HCT116 (cell line): ENCODE measurements around the gene SLC17A1. TPM values are rescaled to one million over a fixed set of nuclear protein-coding genes. Genes with fewer than 3 reads are reported as not detected.

Experiments
- ATAC-seq: fragments of 200-7000 bp; cut with Tn5 transposase; 2 replicates; pipeline ENCODE4 v1.9.1; 2020; ENCODE audit warnings: mild to moderate bottlenecking, moderate library complexity
- BruUV-seq: library from RNA; stranded (reverse); fragments of 400-500 nt; replicated peaks from 2 replicates; lab custom pipeline; 2021; lab: Mats Ljungman, UMichigan
- CTCF ChIA-PET: fragments of 300-600 bp; sonication (Branson Sonifier 250); formaldehyde crosslinking; loops from one replicate; lab custom pipeline; 2021; ENCODE audit warnings: antibody characterized with exemption; lab: Charles Lee
- POLR2A ChIA-PET: fragments of 300-600, 350-600 bp; sonication (Branson Sonifier 250); formaldehyde crosslinking; loops from one replicate; lab custom pipeline; 2021; ENCODE audit warnings: antibody characterized with exemption; lab: Charles Lee
- RAD21 ChIA-PET, 2 experiments: fragments of 300-600 bp; sonication (Branson Sonifier 250); formaldehyde crosslinking; loops; one replicate each; lab custom pipeline; 2023; ENCODE audit warnings: low total read pairs in 2 of 2; ENCODE audit not compliant: uncharacterized antibody in 2 of 2, unreplicated experiment in 2 of 2, low non-redundant PET in 1 of 2; lab: Charles Lee
- DNase-seq: peaks from one replicate; pipeline ENCODE4 v3.0.0-alpha.2; 2010; ENCODE audit warnings: low read depth, low spot score
- H2AFZ ChIP-seq: fragments of 200-600 bp; shearing (Covaris generic), sonication (generic); 2 replicates; pipeline ENCODE4 v1.6.1; 2017; ENCODE audit warnings: low read depth, mixed run types, mixed read lengths, antibody characterized with exemption, low read length; ENCODE audit not compliant: poor library complexity, severe bottlenecking
- H3K27ac ChIP-seq: 2 replicates; pipeline ENCODE4 v1.5.1; 2012; ENCODE audit warnings: low read depth, low read length
- H3K27me3 ChIP-seq: fragments of 200-600 bp; sonication (generic); 2 replicates; pipeline ENCODE4 v1.6.1; 2016; ENCODE audit warnings: mixed run types, low read length, mixed read lengths; ENCODE audit not compliant: insufficient read depth
- H3K36me3 ChIP-seq, 2 experiments: fragments of 200-500 bp in 1 of 2; fragments of 200-600 bp in 1 of 2; sonication (Bioruptor generic) in 1 of 2; sonication (generic) in 1 of 2; 2 replicates each; pipeline versions ENCODE4 v1.5.1 to v1.6.1; 2014 to 2016; ENCODE audit warnings: low read length in 2 of 2, inconsistent platforms in 1 of 2, mixed read lengths in 1 of 2, mixed run types in 1 of 2; ENCODE audit not compliant: insufficient read depth in 2 of 2, control insufficient read depth in 1 of 2
- H3K4me1 ChIP-seq, 2 experiments: fragments of 200-600 bp in 1 of 2; sonication (generic) in 1 of 2; 2 replicates each; pipeline versions ENCODE4 v1.5.1 to v1.6.1; 2012 to 2017; ENCODE audit warnings: low read length in 2 of 2, inconsistent platforms in 1 of 2, mild to moderate bottlenecking in 1 of 2, mixed read lengths in 1 of 2, mixed run types in 1 of 2, moderate library complexity in 1 of 2; ENCODE audit not compliant: insufficient read depth in 2 of 2, control insufficient read depth in 1 of 2
- H3K4me2 ChIP-seq: fragments of 200-600 bp; sonication (generic); 2 replicates; pipeline ENCODE4 v1.6.1; 2017; ENCODE audit warnings: mixed run types, low read length, mixed read lengths
- H3K4me3 ChIP-seq, 2 experiments: fragments of 200-600 bp in 1 of 2; sonication (generic) in 1 of 2; replicated peaks in 1 of 2; 2 replicates each; pipeline ENCODE4 v1.5.1; 2011 to 2016; ENCODE audit warnings: low read length in 2 of 2, control low read depth in 1 of 2, low read depth in 1 of 2, mild to moderate bottlenecking in 1 of 2, mixed read lengths in 1 of 2, mixed run types in 1 of 2
- H3K79me2 ChIP-seq: fragments of 200-600 bp; sonication (generic); 2 replicates; pipeline ENCODE4 v1.6.1; 2017; ENCODE audit warnings: mild to moderate bottlenecking, mixed run types, low read length, moderate library complexity, mixed read lengths; ENCODE audit not compliant: insufficient read depth
- H3K9ac ChIP-seq: fragments of 200-600 bp; sonication (generic); 2 replicates; pipeline ENCODE4 v1.6.1; 2016; ENCODE audit warnings: low read length, mixed read lengths
- H3K9me2 ChIP-seq: fragments of 200-600 bp; sonication (generic), shearing (Covaris generic); 2 replicates; pipeline ENCODE4 v1.6.1; 2017; ENCODE audit warnings: mixed run types, mild to moderate bottlenecking, moderate library complexity; ENCODE audit not compliant: insufficient read depth
- H3K9me3 ChIP-seq, 2 experiments: fragments of 200-500 bp in 1 of 2; fragments of 200-600 bp in 1 of 2; sonication (Bioruptor generic) in 1 of 2; sonication (generic) in 1 of 2; 2 replicates each; pipeline ENCODE4 v1.6.1; 2014 to 2017; ENCODE audit warnings: low read length in 2 of 2, mixed read lengths in 2 of 2, inconsistent platforms in 1 of 2, low read depth in 1 of 2, mild to moderate bottlenecking in 1 of 2, mixed run types in 1 of 2, moderate library complexity in 1 of 2; ENCODE audit not compliant: control insufficient read depth in 1 of 2, insufficient read depth in 1 of 2
- H4K20me1 ChIP-seq: fragments of 200-600 bp; sonication (generic), shearing (Covaris generic); 2 replicates; pipeline ENCODE4 v1.6.1; 2017; ENCODE audit warnings: mixed run types, mild to moderate bottlenecking, moderate library complexity; ENCODE audit not compliant: insufficient read depth
- CBX3 ChIP-seq: IDR thresholded peaks from 2 replicates; pipeline ENCODE4 v1.6.1; 2012; ENCODE audit warnings: low read depth
- CTCF ChIP-seq, 3 experiments: fragments of 200-600 bp in 1 of 3; sonication (generic) in 1 of 3; IDR thresholded peaks in 2 of 3; conservative IDR thresholded peaks in 1 of 3; 2 replicates each; pipeline ENCODE4 v1.5.1; 2012 to 2017; ENCODE audit warnings: low read depth in 2 of 3, low read length in 2 of 3, antibody characterized with exemption in 1 of 3, borderline replicate concordance in 1 of 3, control low read depth in 1 of 3, mild to moderate bottlenecking in 1 of 3, mixed read lengths in 1 of 3, mixed run types in 1 of 3, moderate library complexity in 1 of 3; ENCODE audit not compliant: insufficient read depth in 1 of 3
- ELF1 ChIP-seq: IDR thresholded peaks from 2 replicates; pipeline ENCODE4 v1.6.1; 2012; ENCODE audit warnings: low read depth, borderline replicate concordance
- EZH2phosphoT487 ChIP-seq: fragments of 200-600 bp; IDR thresholded peaks from 2 replicates; pipeline ENCODE4 v1.6.1; 2018; ENCODE audit warnings: antibody characterized with exemption, borderline replicate concordance
- JUND ChIP-seq: IDR thresholded peaks from 2 replicates; pipeline ENCODE4 v1.6.1; 2012
- POLR2A ChIP-seq: IDR thresholded peaks from 2 replicates; pipeline ENCODE4 v1.7.0; 2011; ENCODE audit warnings: borderline replicate concordance; ENCODE audit not compliant: insufficient read depth, insufficient read length; ENCODE audit errors: extremely low read depth
- POLR2AphosphoS5 ChIP-seq: IDR thresholded peaks from 2 replicates; pipeline ENCODE4 v1.6.1; 2011; ENCODE audit warnings: mild to moderate bottlenecking, low read depth, low read length, moderate library complexity
- REST ChIP-seq: IDR thresholded peaks from 2 replicates; pipeline ENCODE4 v1.6.1; 2012; ENCODE audit warnings: low read depth
- TCF7L2 ChIP-seq: IDR thresholded peaks from 2 replicates; pipeline ENCODE4 v1.7.0; 2011; ENCODE audit warnings: borderline replicate concordance, inconsistent platforms; ENCODE audit not compliant: insufficient read depth, insufficient read length; ENCODE audit errors: extremely low read depth
- YY1 ChIP-seq: IDR thresholded peaks from 2 replicates; pipeline ENCODE4 v1.6.1; 2011; ENCODE audit warnings: low read length, low read depth, moderate library complexity, mild to moderate bottlenecking; ENCODE audit not compliant: insufficient replicate concordance; ENCODE audit errors: extremely low read depth
- intact Hi-C: fragments of 100-400 bp; cut with micrococcal nuclease; formaldehyde crosslinking; loops from 2 replicates; pipeline ENCODE4 v1.10.0; 2022
- total RNA-seq: library from RNA; stranded (reverse); gene quantifications from one replicate; pipeline ENCODE4 v1.2.1, GENCODE V29; 2021; ENCODE audit not compliant: unreplicated experiment
- TF ChIP-seq, protein P1 (sequence below): IDR thresholded peaks from 2 replicates; pipeline ENCODE4 v1.6.1; 2011; ENCODE audit warnings: mild to moderate bottlenecking, low read length, moderate library complexity; ENCODE audit not compliant: insufficient replicate concordance; ENCODE audit errors: extremely low read depth

The SLC17A1 gene
- total RNA-seq, 1 experiment from 2014 or later: not detected

GRCh38 chr6:25787428-25787827 lies 44.4 kb downstream of the SLC17A1 start:
- Histone ChIP-seq H3K4me3 (no peak overlapping the region), H3K9me2 (no peaks in the 10 kb centered on the region; the same call in 1 of the 2 replicates), H2AFZ (no peak overlapping the region), H3K36me3 (no peaks in the 10 kb centered on the region), H3K27me3 (no peaks in the 10 kb centered on the region), H3K9ac (no peak overlapping the region), H3K9me3 (no peaks in the 10 kb centered on the region), H3K27ac (no peak overlapping the region), H3K79me2 (no peaks in the 10 kb centered on the region), H3K4me2 (no peak overlapping the region), H3K4me1 (no peaks in the 10 kb centered on the region), H4K20me1 (no peaks in the 10 kb centered on the region)
- RAD21 ChIA-PET: no interaction called here
- DNase-seq (no peak), ATAC-seq (no peak)
- POLR2A ChIA-PET: no interaction called here
- BruUV-seq: no TSS peak
- intact Hi-C loops: no loop called here
- TF ChIP-seq YY1 (no peak), ELF1 (no peak), REST (no peak), CTCF (IDR thresholded peaks at IDR 0.05 in 2 of 3, conservative IDR thresholded peaks at IDR 0.05 in 1 of 3; ENCODE audit: borderline replicate concordance in 1 of 3, insufficient read depth in 1 of 3, low read depth in 2 of 3, low read length in 2 of 3) (no peak), TCF7L2 (no peak), POLR2A (no peak), CBX3 (no peak), JUND (no peak), POLR2AphosphoS5 (no peak), EZH2phosphoT487 (no peak)
- TF ChIP-seq, protein P1, sequence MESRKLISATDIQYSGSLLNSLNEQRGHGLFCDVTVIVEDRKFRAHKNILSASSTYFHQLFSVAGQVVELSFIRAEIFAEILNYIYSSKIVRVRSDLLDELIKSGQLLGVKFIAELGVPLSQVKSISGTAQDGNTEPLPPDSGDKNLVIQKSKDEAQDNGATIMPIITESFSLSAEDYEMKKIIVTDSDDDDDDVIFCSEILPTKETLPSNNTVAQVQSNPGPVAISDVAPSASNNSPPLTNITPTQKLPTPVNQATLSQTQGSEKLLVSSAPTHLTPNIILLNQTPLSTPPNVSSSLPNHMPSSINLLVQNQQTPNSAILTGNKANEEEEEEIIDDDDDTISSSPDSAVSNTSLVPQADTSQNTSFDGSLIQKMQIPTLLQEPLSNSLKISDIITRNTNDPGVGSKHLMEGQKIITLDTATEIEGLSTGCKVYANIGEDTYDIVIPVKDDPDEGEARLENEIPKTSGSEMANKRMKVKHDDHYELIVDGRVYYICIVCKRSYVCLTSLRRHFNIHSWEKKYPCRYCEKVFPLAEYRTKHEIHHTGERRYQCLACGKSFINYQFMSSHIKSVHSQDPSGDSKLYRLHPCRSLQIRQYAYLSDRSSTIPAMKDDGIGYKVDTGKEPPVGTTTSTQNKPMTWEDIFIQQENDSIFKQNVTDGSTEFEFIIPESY: no peak
- CTCF ChIA-PET: interaction anchor here (1.2 to 1.7 kb wide), 2 partner anchors 17 to 103 kb away, joined by 3 to 4 read pairs; no protein-coding TSS in a partner anchor
